SK-N-MC (cell line): ENCODE measurements around the gene ADH4.
"Not testable (repeated sequence)": the region's sequence is repeated elsewhere in the genome, so short reads cannot be mapped to it uniquely, and the experiment has no call there.

ENCODE experiments used
- EZH2 ChIP-seq: fragments of 200-600 bp; sonication (generic); IDR thresholded peaks from one replicate; pipeline ENCODE4 v1.6.1; 2017; ENCODE audit warnings: antibody characterized with exemption
- FOXP2 ChIP-seq: optimal IDR thresholded peaks from 2 replicates; pipeline ENCODE3; 2011; ENCODE audit warnings: mild to moderate bottlenecking, moderate library complexity; ENCODE audit not compliant: insufficient read depth; ENCODE audit errors: extremely low read length, control extremely low read depth
- POLR2AphosphoS5 ChIP-seq: IDR thresholded peaks from 2 replicates; pipeline ENCODE4 v1.6.1; 2012; ENCODE audit warnings: mild to moderate bottlenecking, low read depth, low read length, borderline replicate concordance

- not testable (repeated sequence) for TF ChIP-seq EZH2, POLR2AphosphoS5, FOXP2
These were observed 26.8 kb downstream of the ADH4 start for GRCh38 chr4:99117122-99117841.
